Activated CD8-positive, alpha-beta memory T cell treated with anti-CD3 and anti-CD28 coated beads, Interleukin-2, amount 50 U/mL, for 1 hour (primary cell): ENCODE measurements around the gene TBL1X.
A peak's percentile ranks its signal among the peaks of the same experiment; 100 is the strongest.

Experiments used
- DNase-seq: peaks from one replicate; pipeline ENCODE4 v3.0.0-alpha.2; 2020; ENCODE audit errors: extremely low read depth

TBL1X gene

DNA sequence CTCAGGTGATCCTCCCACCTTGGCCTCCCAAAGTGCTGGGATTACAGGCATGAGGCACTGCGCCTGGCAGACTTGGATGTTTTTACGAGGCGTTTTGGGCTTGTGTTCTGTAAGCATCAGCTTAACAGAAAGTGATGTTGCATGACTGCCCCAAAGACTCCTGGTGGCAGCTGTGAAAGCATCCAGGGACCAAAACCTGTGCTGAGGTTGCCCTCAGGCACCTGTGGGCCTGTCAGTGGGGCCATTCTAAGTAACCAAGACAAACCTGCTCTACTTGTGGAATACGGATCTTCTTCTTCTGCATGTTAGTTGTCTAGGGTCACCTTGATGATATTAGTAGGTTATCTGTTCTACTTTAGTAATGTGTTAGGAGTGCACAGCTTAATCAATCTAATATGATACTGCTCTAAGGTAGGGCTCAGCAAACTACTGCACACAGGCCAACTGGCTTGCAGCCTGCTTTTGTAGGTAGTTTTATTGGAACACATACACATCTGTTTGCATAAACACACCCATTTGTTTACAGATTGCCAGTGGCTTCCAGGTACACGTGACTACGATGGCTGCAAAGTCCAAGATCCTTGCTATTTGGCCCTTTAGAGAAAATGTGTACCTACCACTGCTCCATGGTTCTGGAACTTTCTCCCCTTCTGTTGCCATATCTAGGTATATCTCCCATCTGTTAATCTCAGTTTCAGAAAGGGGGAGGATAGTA is 164.1 kb downstream of the TBL1X start:
- DNase-seq = no peak

DNA sequence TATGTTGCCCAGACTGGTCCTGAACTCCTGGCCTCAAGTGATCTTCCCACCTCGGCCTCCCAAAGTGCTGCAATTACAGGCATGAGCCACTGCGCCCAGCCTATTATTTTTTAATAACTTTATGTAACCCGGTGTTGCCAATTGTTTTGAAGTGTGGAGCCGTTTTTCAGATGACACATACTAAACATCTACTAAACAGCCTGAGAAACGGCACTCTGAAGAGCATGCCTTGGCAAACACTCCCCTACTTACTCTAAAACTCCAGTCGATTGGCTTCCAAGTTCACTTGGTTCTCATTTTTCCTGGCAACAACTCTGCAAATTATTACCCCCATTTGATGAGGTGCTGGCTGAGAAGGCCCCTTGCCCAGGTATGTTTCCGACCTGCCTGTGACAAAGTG is 169.7 kb downstream of the TBL1X start:
- DNase-seq = no peak

DNA sequence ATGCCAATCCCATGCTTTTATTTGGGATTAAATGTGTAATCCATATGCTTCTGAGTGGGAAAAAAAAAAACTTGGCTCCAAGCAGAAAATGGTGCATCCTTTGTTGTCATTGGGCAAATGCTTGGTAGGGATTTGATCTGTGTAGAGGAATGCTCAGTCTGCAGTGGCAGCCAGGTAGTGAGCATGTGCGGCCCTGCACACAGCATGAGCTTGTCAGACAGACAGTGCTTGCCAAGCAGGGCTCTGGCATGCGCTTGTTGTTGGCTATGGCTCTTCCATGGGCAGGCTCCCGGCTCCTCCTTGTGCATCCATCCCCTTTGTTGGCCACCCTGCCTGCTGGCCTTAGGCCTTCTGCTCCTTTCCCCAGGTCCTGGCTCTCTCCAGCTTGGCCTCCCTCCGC is 170.5 kb downstream of the TBL1X start:
- DNase-seq = no peak

DNA sequence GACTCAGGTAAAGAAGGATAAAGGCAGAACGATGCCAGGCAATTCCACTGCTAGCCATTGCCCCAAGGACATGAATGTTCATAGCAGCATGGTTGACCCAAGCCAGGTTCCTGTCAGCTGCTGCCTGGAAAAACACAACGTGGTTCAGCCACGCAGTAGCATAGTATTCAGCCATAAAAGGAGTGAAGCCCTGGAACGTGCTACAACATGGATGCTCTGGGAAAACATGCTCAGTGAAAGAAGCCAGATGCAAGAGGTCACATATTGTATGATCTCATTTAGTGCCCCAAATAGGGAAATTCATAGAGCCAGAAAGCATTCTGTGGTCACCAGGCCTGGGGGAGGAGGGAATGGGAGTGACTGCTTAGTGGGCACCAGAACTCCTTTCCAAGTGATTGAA is 170.9 kb downstream of the TBL1X start:
- DNase-seq = no peak

DNA sequence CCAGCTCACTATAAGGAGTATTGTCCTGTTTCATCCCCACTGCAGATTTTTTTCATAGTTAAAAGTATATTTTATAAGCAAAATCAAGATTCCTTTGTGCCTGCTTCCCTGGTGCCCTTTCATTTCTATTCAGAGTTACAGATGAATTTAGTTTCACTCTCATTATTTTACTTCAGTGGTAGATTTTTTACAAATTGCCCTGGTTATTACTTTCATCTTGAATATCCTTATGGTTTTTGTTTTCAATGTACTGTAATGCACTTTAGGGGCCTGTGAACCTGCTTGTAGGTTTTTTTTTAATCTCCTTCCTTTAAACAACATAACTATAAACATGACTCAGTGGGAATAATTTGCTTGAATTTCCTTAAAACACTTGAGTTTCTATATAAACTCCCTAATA is 174.0 kb downstream of the TBL1X start:
- no peak for DNase-seq

DNA sequence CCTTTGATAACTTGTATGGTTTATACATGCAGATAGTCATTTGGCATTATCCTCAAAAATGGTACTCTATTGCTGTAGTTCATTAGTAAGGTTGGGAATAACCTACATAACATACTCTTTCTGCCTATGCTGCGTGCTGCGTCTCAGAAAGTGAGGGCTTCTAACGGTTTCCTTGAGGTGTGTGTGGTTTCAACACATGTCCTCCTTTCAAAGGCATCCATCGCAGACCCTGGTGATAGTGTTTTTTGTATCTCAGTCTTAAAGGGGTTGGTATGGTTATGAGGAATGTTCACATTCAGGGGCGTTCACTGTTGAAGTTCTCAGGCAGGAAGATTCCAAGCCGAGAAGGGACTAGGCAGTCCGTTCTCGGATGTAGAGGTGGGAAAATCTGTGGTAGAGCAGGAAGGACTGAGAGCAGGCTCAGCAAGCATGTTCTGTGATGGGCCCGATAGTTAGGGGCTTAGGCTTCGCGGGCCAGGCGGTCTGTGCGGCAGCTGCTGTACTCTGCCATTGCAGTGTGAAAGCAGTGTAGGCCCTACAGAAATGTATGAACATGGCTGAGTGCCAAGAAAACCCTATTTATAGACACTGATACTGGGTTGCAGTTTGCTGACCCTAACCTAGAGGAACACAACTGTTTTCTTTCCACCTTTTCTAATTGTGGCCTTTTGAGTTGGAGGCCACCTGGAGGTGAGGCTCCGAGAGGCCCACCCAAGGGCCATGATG is 177.6 kb downstream of the TBL1X start:
- DNase-seq = no peak

DNA sequence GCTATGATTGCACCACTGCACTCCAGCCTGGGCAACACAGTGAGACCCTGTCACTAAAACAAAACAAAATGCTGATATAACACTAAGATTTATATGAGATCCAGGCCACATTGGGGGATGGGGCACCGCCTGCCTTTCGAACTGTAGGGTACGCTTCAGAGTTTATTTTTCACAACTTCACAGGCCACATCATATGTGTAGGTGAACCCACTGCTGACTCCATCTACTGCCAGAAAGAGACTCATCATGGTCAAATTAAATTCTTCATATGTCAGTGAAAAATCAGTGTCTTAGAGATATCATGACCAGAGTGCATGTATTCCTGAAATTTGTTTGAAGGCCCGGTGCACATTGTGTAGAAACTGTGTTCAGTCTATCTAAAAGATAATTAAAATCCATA is 178.9 kb downstream of the TBL1X start:
- no peak for DNase-seq

DNA sequence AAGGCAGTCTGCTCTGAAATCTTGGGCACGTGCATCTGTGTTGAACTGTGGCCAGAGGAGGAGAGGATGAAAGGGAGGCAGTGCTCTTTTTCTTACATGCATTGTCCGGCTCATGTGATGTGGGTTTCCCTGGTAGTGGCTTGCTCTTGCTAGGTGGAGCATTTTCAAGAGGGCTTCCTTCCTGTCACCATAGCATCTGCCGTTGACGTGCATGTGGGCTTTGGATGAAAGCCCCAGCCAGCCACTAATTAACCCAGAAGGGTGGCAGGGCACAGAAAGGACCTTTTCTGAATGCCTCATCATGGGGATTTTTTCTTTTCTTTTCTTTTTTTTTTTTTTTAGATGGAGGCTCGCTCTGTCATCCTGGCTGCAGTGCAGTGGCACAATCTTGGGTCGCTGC is 179.5 kb downstream of the TBL1X start:
- peak; percentile 16 for DNase-seq

DNA sequence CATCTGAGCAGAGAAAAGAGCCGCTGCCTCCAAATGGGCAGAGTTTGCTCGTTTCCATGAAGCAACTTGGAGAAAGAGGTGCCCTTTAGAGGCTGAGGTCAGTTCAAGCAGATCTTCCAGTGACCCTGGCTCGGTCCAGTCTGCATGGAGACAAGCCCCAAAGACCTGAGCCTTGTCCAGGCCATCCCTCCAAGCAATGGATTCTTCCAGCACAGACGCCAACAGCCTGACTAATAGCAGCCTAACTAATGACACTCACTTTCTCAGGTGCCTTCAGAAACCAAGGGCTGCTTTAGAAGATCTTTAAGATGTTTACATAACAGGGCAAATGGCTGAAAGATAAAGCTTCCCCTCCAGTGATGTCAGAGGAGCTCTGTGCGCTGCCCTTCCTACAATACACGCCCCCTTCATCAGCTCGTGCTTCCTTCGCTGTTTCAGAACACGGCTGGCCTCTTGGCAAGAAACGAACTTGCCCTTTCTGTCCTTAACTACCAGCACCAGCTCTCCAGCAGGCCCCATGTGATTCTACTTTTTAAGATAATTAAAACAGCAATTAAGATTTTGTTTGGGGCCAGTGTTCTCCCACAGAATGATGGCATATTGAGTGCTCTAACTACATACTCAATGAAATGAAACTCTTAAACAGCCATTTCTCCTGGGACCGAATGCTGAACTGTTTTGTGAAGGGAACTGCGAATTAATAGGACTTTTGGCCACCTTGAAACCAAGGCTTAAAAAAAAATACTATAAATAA is 181.8 kb downstream of the TBL1X start:
- DNase-seq = no peak

DNA sequence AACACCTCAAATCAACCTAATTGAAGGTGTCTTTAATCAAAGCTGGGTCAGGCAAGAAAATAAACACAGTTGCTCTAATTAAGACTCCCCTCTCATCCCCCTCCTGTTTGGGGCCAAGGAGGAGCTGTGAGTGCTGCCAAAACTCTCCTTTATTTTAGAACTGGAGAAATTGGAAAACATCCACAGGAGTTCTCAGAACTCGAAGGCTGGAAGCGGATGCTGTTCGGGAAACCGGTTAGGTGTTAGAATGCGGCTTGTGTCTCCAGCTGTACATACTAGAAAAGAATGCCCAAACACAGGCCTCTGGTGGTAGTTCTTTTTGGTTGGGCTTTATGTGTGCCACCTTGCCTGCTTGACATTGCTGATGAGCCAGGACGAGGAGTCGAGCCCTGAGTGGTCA is 182.6 kb downstream of the TBL1X start:
- no peak for DNase-seq

DNA sequence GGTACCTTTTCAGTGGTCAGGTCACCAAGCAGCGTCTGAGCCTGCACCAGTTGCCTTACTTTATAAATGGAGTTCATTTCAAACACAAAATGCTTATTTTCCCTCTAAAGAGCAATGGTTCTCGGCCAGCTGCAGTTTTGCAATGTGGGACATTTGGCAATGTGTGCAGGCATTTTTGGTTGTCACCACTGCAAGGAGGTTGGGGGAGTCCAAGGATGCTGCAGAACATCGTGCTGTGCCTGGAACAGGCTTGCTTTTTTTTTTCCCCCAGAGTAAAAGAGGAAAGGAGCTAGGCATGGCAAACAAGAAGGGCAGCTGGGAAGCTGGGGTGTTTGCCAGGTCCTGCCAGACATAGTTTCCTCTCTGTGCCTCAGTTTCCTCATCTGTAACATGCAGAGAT is 185.2 kb downstream of the TBL1X start:
- no peak for DNase-seq

DNA sequence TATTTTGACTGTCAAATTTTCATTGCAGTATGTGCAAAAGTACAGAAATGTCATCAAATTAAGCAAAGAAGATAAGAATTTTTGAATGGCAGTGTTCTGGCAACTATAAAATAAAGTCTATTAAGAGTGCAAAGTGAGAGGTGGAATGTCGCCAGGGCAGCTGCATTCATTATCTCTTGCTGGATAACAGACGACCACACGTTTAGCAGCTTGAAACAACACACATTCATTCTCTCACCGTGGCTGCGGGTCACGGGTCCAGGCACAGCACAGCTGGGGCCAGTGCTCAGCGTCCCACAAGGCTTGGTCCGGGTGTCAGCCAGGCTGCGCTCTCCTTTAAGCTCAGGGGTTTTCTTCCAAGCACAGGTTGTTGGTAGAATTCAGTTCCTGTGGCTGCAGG is 186.9 kb downstream of the TBL1X start:
- no peak for DNase-seq

DNA sequence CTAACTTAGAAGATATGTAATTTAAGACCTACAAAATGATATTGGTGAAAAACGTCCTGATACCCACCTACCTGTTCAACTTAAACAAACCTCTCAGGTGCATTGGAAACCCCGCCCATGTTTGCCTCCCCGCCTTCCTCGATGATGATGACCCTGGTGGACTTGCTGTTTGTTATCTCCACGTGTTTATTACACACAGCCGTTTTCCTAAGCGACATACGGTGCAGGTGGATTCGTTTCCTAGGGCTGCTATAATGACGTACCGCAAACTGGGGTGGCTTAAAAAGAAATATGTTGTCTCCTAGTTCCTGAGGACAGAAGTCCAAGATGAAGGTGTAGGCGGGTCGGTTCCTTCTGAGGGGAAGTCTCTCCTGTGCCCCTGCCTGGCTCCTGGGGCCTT is 190.1 kb downstream of the TBL1X start:
- no peak for DNase-seq

DNA sequence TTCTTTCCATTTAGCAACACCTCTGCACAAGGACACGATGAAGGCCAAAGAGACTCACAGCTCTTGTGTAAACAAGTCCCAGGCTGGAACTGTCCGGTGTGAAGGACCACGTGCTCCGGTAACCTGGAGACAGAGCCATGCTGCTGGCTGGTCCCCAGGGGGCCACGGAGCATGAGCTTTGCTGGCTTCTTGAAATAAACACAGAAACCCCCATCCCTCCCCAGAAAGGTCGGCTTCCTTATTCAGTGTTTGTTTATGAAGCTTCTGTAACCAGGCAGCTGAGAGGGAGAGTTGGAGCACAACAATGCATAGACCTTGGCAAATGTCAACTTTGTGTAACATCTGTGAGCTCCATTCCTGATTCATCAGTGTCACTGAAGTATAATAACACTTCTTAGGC is 191.4 kb downstream of the TBL1X start:
- DNase-seq = no peak

DNA sequence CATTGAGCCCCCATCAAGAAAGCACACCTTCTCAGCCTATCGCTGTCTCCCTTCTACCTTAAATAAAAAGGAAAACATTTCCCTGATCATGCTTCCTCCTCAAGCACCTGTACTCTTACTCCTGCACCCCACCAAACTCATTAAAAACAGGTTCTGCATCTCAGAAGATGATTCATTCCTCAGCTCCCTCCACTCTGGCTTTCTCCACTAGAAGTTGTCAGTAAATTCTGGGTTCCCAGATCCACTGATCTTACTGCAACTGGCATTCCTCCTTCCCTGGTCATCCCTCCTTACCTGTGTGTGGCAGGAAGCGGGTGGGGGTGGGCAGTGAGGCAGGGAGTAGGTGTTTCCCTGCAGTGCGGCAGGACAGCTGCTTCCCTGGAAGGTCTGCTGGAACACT is 192.0 kb downstream of the TBL1X start:
- no peak for DNase-seq

DNA sequence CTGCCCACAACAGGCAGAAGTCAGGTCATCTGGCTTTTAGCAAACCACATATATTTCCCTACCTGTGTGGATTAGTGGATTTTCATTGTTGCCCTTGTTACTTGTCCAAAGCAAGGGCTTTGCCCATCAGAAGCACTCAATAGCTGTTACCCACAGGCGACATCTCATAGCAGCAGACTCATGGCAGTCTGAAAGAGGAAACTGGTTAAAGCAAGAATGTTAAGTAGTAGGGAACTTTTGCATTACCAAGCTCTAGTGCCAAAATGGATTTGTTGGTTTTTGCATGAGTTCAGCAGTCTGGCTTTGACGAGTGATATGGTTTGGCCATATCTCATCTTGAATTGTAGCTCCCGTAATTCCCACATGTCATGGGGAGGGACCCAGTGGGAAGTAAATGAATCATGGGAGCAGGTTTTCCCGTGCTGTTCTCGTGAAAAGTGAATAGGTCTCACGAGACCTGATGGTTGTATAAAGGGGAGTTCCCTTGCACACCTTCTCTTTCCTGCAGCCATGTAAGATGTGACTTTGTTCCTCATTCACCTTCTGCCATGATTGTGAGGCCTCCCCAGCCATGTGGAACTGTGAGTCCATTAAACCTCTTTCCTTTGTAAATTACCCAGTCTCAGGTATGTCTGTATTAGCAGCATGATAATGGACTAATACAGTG is 192.9 kb downstream of the TBL1X start:
- DNase-seq = no peak

DNA sequence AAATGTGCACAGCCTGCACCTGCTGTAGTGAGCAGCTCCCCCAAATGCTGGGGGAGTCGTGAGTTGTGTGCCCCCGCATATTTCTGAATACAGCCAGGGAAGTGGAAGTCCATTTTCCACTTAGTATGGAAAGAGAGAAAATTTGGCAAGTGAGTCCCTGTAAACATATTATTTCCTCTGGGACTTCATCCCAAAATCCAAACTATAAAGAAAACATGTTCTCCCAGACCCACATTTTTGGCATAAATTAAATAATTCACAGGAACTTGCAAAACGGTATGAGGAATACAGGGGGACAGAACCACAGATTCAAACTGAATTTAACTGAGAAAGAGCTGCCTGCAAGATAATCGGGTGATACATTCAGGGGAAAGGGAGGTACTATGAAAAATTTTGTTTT is 193.6 kb downstream of the TBL1X start:
- no peak for DNase-seq

DNA sequence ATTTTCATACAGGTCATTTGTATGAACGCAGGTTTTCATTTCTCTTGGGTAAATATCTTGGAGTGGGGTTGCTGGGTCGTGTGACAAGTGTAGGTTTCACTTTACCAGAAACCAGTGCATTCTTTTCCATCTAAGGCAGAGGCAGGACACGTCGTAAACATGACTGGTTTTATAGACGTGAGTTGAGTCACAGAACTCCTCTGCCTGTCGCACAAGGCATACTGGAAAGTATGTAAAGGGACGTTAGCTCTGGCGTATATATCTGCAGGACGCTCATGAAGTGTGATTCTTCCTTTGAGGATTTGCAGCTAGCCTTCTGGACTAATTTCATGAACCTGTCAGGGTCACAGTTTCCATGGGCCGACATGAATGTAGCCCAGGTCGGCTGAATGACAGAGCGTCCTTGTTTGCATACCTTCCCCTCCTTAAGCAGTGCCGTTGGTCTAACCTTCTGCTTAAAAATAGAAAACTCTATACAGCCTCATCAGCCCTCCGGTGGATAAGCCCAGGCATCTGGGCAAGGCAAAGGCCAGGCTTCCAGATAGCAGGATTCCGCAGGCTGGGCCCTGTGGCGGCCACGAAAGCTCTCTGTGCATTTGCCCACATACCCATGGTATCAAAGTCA is 194.8 kb downstream of the TBL1X start:
- no peak for DNase-seq

DNA sequence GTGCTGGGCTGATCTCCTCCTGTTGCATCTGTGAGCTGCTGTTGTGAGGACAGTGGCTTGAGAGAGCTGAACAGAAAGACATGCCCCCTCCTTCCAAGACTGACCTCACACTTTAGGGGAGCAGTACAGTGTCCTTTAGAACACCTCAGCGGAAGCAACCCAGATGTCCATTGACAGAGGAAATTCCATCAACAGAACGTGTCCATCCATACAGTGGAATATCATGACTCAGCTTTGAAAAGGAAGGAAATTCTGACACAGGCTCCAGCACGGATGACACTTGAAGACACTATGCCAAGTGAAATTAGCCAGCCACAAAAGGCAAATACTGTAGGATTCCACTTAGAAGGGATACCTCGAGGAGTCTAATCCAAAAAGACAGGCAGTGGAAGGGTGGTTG is 197.3 kb downstream of the TBL1X start:
- DNase-seq = no peak

DNA sequence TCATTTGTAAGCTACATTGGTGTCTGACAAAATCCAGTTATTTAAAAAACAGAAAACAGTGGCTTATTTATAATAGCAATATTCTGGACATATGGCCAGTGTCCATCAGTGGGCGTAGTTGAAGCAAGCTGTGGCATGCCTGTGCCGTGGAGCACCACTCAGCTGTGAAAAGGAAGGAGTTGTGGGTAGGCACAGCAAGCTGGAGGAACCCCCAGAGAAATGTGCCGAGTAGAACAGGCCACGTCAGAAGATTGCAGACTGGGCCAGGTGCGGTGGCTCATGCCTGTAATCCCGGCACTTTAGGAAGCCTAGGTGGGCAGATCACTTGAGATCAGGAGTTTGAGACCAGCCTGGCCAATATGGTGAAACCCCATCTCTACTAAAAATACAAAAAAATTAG is 198.4 kb downstream of the TBL1X start:
- no peak for DNase-seq

DNA sequence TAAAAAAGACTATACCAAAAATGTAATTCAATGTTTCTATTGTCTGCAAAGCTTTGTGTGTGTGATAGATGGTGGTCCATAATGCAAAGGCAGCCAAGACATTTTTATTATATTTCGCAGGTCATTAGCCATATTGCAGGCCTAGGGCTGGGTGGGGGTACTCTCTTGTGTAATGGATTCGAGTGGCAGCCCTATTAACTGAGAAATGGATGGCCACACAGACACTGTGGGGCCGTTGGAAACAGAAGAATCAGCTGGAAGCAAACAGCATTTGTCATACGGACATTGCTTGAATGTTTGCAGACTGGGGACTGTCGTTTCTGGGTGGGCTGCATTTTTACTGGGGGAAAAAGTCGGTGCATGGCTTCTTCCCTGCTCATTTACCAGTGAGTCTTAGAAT is 199.4 kb downstream of the TBL1X start:
- no peak for DNase-seq

DNA sequence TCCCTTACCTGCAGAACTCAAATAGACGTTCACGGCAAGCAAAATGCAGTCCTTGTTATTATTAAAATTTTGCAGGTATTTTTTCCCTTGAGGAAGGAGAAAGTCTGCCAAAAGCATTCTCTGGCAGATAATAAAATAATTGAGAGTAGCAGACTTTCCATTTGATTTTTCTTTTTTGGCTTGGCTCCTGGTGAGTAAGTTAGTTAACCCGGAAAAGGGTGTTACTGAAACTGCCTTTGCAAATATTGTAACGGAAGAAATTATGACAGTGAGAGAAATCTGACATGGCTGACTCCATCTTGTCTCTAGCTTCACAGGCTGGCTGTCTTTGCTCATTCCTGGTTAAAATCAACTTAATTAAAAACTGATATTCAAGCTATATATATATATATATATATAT is 200.3 kb downstream of the TBL1X start:
- DNase-seq = no peak
